PC-9 (cell line): ENCODE data around the gene ITPKC.

ENCODE experiments used
- EZH2 ChIP-seq: fragments of 200-600 bp; sonication (generic); IDR thresholded peaks from 2 replicates; pipeline ENCODE4 v1.8.0; 2017; ENCODE audit warnings: antibody characterized with exemption, low read depth
- TF ChIP-seq, protein P1 (sequence below): fragments of 200-600 bp; sonication (generic); conservative IDR thresholded peaks from 2 replicates; pipeline ENCODE4 v1.6.1; 2017; ENCODE audit warnings: mixed run types, antibody characterized with exemption, mild to moderate bottlenecking, moderate library complexity

- TF ChIP-seq, protein P1, sequence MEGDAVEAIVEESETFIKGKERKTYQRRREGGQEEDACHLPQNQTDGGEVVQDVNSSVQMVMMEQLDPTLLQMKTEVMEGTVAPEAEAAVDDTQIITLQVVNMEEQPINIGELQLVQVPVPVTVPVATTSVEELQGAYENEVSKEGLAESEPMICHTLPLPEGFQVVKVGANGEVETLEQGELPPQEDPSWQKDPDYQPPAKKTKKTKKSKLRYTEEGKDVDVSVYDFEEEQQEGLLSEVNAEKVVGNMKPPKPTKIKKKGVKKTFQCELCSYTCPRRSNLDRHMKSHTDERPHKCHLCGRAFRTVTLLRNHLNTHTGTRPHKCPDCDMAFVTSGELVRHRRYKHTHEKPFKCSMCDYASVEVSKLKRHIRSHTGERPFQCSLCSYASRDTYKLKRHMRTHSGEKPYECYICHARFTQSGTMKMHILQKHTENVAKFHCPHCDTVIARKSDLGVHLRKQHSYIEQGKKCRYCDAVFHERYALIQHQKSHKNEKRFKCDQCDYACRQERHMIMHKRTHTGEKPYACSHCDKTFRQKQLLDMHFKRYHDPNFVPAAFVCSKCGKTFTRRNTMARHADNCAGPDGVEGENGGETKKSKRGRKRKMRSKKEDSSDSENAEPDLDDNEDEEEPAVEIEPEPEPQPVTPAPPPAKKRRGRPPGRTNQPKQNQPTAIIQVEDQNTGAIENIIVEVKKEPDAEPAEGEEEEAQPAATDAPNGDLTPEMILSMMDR = no peak
- no peak for TF ChIP-seq EZH2
Measured at GRCh38 chr19:40689339-40690049, 27.4 kb upstream of the ITPKC start.
